Measurements from ENCODE around the gene KRTAP1-4.
"Not testable (repeated sequence)": the region's sequence is repeated elsewhere in the genome, so short reads cannot be mapped to it uniquely, and the experiment has no call there.

Gene KRTAP1-4

DNA sequence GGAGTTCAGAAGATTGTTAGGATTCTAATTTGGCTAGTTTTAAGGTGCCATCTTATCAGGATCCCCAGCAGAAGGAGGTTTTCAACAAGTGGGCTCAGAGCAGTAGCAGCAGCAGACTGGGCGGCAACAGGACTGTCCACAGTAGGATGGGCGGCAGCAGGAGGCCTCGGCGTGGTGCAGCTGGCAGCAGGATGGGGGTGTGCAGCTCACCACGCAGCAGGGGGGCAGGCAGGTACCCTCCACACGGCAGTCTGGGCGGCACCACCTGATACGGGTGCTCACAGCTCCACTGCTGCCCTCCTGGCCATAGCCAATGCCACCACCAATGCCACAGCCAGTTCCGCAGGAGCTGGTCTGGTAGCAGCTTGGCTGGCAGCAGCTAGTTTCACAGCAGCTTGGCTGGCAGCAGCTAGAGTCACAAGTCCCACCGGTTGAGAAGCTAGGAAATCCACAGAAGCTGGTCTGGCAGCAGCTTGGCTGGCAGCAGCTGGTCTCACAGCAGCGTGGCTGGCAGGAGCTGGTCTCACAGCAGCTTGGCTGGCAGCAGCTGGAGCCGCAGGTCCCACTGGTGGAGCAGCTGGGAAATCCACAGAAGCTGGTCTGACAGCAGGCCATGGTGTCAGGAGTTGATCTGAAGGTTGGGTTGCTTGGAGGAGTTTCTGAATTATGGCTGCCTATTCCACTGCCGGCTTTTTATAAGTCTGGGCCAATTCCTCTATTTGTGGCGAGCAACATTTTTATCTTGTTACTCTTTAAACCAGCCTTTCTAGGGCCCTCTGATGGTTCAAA lies 11.0 kb upstream of the KRTAP1-4 start, which contains the start of gene KRTAP1-1:
TSS of gene KRTAP1-1 (minus strand) at position 668 of the 789 bp plus-strand sequence. CDS start at position 615, 53 bp downstream.
- POLR2A ChIA-PET; H3K4me1 ChIP-seq (ENCODE audit: control insufficient read depth, insufficient read depth, low read length); H3K9me3 ChIP-seq (ENCODE audit: control insufficient read depth, insufficient read depth, low read depth, low read length); H3K27ac ChIP-seq (ENCODE audit: extremely low read depth, low read depth, low read length); H3K4me3 ChIP-seq (ENCODE audit: low read depth, low read length); H3K36me3 ChIP-seq (ENCODE audit: control insufficient read depth in 2 of 2, insufficient read depth in 1 of 2, low read length in 2 of 2): not testable (repeated sequence)
- CTCF ChIA-PET: interaction anchor here (0.6 to 0.7 kb wide), 3 partner anchors 164 to 472 kb away, joined by 3 to 4 read pairs (median 3); no protein-coding TSS in a partner anchor
- TF ChIP-seq SCRT2 (tag by site-specific recombination; IDR thresholded peaks at IDR 0.05): 0 out of 2 replicates have a peak, but pooled peaks have one; percentile 29

DNA sequence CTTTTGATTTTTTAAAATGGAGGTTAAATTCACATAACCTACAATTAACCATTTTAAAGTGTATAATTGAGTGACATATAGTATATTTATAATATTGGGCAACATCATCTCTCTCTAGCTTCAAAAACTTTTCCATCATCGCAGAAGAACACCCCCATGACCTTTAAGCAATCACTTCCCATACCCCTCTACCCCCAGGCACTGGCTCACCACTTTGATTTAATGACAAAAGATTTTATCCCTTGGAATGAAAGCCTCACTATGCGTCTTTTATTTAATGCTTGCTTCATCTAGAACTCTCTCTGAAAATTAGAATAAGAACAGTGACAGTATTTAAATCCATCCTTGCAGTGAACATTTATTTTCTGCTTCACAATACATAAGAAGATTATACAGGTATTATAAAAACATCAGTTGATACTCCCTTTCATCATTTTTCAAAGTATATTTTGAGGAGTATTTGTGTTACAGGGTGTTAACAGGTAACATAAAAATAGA lies 7.9 kb upstream of the KRTAP1-4 start:
- TF ChIP-seq, protein P1, sequence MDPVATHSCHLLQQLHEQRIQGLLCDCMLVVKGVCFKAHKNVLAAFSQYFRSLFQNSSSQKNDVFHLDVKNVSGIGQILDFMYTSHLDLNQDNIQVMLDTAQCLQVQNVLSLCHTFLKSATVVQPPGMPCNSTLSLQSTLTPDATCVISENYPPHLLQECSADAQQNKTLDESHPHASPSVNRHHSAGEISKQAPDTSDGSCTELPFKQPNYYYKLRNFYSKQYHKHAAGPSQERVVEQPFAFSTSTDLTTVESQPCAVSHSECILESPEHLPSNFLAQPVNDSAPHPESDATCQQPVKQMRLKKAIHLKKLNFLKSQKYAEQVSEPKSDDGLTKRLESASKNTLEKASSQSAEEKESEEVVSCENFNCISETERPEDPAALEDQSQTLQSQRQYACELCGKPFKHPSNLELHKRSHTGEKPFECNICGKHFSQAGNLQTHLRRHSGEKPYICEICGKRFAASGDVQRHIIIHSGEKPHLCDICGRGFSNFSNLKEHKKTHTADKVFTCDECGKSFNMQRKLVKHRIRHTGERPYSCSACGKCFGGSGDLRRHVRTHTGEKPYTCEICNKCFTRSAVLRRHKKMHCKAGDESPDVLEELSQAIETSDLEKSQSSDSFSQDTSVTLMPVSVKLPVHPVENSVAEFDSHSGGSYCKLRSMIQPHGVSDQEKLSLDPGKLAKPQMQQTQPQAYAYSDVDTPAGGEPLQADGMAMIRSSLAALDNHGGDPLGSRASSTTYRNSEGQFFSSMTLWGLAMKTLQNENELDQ (tag by site-specific recombination; IDR thresholded peaks at IDR 0.05; ENCODE audit: low read depth): no peak
- TF ChIP-seq, protein P2, sequence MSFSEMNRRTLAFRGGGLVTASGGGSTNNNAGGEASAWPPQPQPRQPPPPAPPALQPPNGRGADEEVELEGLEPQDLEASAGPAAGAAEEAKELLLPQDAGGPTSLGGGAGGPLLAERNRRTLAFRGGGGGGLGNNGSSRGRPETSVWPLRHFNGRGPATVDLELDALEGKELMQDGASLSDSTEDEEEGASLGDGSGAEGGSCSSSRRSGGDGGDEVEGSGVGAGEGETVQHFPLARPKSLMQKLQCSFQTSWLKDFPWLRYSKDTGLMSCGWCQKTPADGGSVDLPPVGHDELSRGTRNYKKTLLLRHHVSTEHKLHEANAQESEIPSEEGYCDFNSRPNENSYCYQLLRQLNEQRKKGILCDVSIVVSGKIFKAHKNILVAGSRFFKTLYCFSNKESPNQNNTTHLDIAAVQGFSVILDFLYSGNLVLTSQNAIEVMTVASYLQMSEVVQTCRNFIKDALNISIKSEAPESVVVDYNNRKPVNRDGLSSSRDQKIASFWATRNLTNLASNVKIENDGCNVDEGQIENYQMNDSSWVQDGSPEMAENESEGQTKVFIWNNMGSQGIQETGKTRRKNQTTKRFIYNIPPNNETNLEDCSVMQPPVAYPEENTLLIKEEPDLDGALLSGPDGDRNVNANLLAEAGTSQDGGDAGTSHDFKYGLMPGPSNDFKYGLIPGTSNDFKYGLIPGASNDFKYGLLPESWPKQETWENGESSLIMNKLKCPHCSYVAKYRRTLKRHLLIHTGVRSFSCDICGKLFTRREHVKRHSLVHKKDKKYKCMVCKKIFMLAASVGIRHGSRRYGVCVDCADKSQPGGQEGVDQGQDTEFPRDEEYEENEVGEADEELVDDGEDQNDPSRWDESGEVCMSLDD (tag by site-specific recombination; IDR thresholded peaks at IDR 0.05): no peak
- TF ChIP-seq ZNF423 (tag by site-specific recombination; IDR thresholded peaks at IDR 0.05): no peak
- TF ChIP-seq EGR2 (tag by site-specific recombination; IDR thresholded peaks at IDR 0.05; ENCODE audit: low read depth): no peak
- TF ChIP-seq ZNF621 (tag by site-specific recombination; IDR thresholded peaks at IDR 0.05): no peak
- TF ChIP-seq MYNN (tag by site-specific recombination; IDR thresholded peaks at IDR 0.05; ENCODE audit: borderline replicate concordance): no peak
- TF ChIP-seq BCL11A (tag by site-specific recombination; IDR thresholded peaks at IDR 0.05; ENCODE audit: low read depth): no peak
- TF ChIP-seq, protein P3, sequence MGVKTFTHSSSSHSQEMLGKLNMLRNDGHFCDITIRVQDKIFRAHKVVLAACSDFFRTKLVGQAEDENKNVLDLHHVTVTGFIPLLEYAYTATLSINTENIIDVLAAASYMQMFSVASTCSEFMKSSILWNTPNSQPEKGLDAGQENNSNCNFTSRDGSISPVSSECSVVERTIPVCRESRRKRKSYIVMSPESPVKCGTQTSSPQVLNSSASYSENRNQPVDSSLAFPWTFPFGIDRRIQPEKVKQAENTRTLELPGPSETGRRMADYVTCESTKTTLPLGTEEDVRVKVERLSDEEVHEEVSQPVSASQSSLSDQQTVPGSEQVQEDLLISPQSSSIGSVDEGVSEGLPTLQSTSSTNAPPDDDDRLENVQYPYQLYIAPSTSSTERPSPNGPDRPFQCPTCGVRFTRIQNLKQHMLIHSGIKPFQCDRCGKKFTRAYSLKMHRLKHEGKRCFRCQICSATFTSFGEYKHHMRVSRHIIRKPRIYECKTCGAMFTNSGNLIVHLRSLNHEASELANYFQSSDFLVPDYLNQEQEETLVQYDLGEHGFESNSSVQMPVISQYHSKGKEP (tag by site-specific recombination; IDR thresholded peaks at IDR 0.05): no peak
- TF ChIP-seq, protein P4, sequence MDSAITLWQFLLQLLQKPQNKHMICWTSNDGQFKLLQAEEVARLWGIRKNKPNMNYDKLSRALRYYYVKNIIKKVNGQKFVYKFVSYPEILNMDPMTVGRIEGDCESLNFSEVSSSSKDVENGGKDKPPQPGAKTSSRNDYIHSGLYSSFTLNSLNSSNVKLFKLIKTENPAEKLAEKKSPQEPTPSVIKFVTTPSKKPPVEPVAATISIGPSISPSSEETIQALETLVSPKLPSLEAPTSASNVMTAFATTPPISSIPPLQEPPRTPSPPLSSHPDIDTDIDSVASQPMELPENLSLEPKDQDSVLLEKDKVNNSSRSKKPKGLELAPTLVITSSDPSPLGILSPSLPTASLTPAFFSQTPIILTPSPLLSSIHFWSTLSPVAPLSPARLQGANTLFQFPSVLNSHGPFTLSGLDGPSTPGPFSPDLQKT (IDR thresholded peaks at IDR 0.05; ENCODE audit: borderline replicate concordance, low read depth, low read length): no peak
- TF ChIP-seq ZNF202 (tag by site-specific recombination; IDR thresholded peaks at IDR 0.05; ENCODE audit: borderline replicate concordance): no peak
- TF ChIP-seq, protein P5, sequence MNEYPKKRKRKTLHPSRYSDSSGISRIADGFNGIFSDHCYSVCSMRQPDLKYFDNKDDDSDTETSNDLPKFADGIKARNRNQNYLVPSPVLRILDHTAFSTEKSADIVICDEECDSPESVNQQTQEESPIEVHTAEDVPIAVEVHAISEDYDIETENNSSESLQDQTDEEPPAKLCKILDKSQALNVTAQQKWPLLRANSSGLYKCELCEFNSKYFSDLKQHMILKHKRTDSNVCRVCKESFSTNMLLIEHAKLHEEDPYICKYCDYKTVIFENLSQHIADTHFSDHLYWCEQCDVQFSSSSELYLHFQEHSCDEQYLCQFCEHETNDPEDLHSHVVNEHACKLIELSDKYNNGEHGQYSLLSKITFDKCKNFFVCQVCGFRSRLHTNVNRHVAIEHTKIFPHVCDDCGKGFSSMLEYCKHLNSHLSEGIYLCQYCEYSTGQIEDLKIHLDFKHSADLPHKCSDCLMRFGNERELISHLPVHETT (tag by site-specific recombination; IDR thresholded peaks at IDR 0.05): no peak
- no peak for TF ChIP-seq ZNF521 (tag by site-specific recombination; IDR thresholded peaks at IDR 0.05)
- no peak for TF ChIP-seq ZNF366 (tag by site-specific recombination; conservative IDR thresholded peaks at IDR 0.05)
- no peak for TF ChIP-seq ZNF140 (tag by site-specific recombination; IDR thresholded peaks at IDR 0.05)
- TF ChIP-seq, protein P6, sequence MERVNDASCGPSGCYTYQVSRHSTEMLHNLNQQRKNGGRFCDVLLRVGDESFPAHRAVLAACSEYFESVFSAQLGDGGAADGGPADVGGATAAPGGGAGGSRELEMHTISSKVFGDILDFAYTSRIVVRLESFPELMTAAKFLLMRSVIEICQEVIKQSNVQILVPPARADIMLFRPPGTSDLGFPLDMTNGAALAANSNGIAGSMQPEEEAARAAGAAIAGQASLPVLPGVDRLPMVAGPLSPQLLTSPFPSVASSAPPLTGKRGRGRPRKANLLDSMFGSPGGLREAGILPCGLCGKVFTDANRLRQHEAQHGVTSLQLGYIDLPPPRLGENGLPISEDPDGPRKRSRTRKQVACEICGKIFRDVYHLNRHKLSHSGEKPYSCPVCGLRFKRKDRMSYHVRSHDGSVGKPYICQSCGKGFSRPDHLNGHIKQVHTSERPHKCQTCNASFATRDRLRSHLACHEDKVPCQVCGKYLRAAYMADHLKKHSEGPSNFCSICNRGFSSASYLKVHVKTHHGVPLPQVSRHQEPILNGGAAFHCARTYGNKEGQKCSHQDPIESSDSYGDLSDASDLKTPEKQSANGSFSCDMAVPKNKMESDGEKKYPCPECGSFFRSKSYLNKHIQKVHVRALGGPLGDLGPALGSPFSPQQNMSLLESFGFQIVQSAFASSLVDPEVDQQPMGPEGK (tag by site-specific recombination; IDR thresholded peaks at IDR 0.05): no peak
- Histone ChIP-seq H3K36me3 (ENCODE audit: control insufficient read depth in 2 of 2, insufficient read depth in 1 of 2, low read length in 2 of 2) (no peaks in the 10 kb centered on the region), H3K9me3 (ENCODE audit: control insufficient read depth, insufficient read depth, low read depth, low read length) (no peaks in the 10 kb centered on the region), H3K27ac (ENCODE audit: extremely low read depth, low read depth, low read length) (no peak overlapping the region), H3K4me1 (ENCODE audit: control insufficient read depth, insufficient read depth, low read length) (no peaks in the 10 kb centered on the region), H3K4me3 (ENCODE audit: low read depth, low read length) (no peak overlapping the region)
- CTCF ChIA-PET: interaction anchor here (0.5 to 1.0 kb wide), 3 partner anchors 9 to 314 kb away, joined by 3 read pairs; no protein-coding TSS in a partner anchor
- POLR2A ChIA-PET: no interaction called here

DNA sequence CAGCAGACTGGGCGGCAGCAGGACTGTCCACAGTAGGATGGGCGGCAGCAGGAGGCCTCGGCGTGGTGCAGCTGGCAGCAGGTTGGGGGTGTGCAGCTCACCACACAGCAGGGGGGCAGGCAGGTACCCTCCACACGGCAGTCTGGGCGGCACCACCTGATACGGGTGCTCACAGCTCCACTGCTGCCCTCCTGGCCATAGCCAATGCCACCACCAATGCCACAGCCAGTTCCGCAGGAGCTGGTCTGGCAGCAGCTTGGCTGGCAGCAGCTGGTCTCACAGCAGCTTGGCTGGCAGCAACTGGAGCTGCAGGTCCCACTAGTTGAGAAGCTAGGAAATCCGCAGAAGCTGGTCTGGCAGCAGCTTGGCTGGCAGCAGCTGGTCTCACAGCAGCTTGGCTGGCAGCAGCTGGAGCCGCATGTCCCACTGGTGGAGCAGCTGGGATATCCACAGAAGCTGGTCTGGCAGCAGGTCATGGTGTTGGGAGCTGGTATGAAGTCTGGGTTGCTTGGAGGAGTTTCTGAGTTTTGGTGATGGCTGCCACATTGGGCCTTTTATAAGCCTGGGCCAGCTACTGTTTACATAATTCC lies 4.4 kb upstream of the KRTAP1-4 start, which contains the start of gene KRTAP1-3:
TSS of gene KRTAP1-3 (minus strand) at position 529 of the 590 bp plus-strand sequence. CDS start at position 476, 53 bp downstream.
- H3K4me1 ChIP-seq (ENCODE audit: control insufficient read depth, insufficient read depth, low read length); H3K9me3 ChIP-seq (ENCODE audit: control insufficient read depth, insufficient read depth, low read depth, low read length); H3K36me3 ChIP-seq (ENCODE audit: control insufficient read depth in 2 of 2, insufficient read depth in 1 of 2, low read length in 2 of 2); H3K27ac ChIP-seq (ENCODE audit: extremely low read depth, low read depth, low read length); H3K4me3 ChIP-seq (ENCODE audit: low read depth, low read length); POLR2A ChIA-PET; CTCF ChIA-PET: not testable (repeated sequence)

Measured in HEK293 (cell line).